GM19023 (cell line): ENCODE results near the gene ASTN1.

ENCODE experiments used
- ATAC-seq: cut with Tn5 transposase; IDR thresholded peaks from one replicate; pipeline ENCODE4 v1.9.1; 2021; ENCODE audit warnings: mild to moderate bottlenecking, moderate library complexity; ENCODE audit not compliant: unreplicated experiment

Gene ASTN1

DNA sequence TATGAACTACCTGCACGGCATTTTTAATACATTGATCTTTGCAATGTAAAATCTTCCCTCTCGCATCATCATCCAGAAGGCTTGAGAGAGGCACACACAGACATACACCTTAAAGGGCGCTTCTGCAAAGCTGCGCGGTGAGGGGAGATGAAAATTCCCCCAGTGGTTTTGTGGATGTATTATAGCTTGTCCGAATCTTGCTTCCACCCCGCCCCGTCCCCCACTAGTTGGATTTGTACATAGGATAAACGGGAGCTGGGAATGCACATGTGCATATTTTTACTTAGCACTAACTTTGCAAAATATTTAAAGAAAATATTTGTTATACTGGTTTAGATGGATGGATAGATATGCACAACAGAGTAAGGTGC lies 542 bp upstream of the ASTN1 start:
- ATAC-seq = no peak

DNA sequence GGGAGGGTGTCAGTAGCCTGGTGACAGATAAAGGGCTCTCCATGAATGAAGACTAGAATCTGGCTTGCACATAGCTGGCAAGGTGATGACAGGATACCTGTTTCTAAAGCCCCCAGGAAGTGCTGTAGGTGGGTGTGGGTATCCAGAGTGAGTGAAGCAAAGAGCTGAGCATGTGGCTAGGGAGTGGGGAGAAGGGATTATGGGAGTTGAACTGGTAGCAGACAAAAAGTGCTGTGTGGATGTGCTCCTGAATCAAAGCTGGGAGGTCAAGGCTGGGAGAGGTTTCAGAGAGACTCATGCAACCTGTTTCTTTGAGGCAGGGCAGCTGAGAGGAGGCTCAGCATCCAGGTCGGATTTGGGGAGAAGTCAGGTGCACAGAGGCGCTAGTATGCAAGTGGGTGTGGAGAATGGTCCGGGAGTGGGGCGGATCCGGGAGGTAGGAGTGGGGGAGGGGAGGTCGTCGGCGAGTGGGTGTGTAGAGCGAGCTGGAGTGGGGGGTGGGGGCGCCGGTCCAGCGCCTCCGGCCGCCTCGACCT lies 600 bp downstream of the ASTN1 start:
- no peak for ATAC-seq

DNA sequence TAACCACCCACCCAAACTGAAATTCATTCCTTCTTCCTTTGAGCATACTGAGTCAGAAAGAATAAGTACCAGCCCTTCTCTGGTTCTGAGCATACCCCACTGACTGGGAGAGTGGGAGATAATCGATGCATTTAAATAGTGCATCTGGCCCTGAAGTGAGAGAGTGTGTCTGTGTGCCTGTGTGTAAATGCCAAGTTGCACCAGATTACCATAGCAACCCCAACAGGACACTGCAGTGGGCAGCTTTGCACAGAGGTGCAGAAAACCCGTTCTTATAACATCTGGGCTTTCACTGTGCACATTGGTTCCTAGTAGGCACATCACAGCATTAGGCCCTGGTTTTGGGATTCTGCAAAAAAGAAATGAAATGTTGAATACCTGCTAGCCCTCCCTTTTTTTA lies 2.3 kb downstream of the ASTN1 start:
- no peak for ATAC-seq

DNA sequence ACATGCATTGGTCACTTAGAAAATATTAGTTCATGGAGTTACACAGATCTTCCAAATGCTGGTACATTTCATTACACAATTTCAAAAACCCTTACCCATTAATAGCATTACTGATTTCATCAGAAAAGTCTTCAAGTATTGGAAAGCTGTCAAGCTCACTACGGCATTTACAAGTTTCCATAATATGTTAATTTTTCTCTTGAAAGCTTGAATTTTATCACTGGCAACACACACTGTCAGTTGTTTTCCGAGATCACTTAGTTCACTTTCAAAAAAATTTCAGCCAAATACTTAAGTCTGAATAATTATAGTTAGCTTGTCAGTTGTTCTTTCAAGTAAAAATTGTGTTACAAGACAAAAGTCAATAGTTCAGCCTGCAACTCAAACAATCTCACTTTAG lies 18.0 kb downstream of the ASTN1 start:
- ATAC-seq = no peak

DNA sequence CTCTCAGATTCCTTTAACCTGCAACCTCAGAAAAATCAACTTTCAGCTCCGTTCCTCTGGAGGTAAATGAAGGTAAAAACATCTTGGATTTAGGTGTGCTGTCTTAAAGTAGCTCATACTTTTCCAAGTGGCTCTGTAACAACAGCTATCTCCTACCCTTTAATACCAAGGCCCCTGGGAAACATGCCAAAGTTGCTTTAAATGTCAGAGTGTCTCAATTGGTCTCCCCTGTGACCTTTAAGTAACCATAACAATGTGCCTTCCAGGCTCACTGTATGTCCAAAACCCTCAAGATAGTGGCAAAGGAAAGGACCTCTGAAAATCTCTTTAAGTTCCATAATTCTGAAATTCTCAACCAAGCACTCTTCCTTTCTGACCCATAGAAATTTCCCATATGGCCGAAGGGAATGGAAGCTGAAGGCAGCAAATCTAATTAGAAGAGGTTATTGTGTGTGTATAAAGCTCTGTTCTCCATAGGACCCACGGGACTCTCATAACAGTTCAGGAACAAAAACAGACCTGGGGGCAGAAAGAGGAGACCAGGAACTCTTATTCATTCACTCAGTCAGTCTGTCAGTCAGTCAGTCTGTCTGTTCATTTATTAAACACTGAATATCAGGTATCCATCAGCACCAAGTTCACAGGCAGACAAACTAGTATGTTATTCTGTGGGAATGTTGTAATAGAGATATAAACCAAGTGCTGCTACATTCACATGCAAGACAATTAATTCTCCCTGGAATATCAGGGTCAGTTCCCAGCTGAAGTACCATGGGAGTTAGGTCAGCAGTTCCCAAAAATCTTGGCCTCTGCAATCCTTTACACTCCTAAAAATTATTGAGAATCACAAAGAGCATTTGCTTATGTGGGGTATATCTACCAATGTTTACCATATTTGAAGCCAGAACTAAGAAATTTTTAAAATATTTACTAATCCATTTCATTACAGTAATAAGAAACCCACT lies 19.1 kb downstream of the ASTN1 start:
- no peak for ATAC-seq

DNA sequence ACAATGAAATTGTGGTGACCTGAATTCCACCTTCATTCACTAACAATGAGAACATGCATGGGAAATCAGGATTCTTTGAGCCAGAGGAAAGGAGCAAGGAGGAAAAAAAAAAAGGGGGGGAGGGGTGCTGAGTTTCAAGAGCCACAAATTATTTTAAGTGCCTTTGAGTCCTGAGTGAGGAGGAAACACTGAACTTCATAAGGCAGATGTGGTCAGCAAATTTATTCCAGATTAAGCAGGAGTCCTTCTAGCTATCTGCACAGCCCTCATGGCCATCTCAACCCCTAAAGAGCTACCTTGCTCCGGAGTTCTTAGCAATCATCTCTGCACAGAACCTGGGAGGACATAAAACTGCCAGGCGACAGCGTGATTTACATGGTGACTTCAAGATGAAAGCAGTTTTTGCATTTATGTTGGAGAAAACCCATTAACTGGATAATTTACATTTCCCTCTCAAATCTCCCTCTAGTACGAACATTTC lies 21.7 kb downstream of the ASTN1 start:
- no peak for ATAC-seq

DNA sequence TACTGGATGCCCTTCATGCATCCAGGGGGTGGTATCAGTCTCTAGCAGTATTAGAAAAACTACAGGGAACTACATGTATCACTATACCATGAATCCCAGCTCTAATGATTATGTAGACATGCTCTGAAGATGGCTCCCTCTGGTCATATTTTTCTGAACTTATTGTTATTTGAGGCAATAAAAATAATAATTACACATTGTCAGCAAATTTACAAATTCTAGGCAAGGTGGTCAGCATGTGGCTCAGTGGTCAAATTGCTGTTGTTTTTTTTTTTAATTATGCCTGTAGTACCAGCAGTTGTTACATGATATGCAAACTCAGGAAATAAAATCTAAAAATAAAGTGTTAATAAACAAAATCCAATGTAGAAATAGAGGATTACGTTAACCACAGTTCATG lies 22.5 kb downstream of the ASTN1 start:
- no peak for ATAC-seq

DNA sequence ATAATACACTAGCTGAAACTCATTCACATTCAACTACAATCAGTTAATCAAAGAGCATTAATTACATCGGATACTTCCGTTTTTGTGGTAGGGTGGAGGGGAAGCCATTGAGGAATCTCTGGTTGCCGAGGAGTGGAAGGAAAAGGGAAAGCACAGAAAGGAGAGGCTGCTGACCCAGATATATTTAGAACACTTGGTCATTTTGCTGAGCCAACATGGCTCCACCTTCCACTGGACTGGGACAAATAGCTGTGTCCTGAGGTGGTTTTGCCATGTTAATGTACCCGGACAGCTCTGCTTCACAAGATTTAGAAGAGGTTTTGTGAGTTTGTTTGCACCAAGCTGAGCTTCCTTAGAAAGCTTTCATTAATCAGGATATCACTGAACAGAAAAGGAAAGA lies 26.2 kb downstream of the ASTN1 start:
- ATAC-seq = no peak

DNA sequence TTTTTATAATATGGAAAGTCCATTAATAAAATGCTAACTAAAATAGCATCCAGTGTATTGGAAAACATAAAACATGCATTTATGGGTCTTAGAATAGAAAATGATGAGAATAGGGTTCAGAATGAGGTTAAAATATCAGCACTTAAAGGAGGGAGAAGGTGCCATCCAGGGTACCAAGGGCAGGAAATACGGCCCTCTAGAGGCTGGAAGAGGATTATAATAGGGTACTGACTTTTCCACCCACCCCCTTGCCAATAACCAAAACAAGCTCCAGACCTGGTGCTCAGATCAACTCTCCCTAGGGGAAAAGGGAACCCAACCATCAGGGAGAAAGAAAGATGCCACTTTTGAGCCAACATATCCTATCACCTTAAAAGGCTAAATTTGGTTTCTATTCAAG lies 26.7 kb downstream of the ASTN1 start:
- no peak for ATAC-seq

DNA sequence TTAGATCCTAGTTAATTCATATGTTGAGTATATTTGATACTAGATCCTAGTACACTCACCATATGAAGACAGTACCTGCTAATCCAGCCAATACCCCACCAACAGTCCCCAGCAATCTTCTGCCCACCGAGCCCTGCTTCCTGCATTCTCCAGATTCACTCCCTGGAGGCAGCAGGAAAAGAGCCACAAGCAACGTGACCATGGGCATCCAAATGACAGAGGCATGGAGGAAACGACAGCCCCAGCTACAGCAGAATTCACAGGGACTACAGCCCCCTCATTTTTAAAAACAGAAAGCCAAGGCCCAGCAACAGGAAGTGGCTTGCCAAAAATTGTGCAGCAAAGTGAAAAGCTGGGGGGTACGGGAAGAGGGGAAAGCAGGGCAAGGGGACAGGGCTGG lies 29.3 kb downstream of the ASTN1 start:
- ATAC-seq = no peak

DNA sequence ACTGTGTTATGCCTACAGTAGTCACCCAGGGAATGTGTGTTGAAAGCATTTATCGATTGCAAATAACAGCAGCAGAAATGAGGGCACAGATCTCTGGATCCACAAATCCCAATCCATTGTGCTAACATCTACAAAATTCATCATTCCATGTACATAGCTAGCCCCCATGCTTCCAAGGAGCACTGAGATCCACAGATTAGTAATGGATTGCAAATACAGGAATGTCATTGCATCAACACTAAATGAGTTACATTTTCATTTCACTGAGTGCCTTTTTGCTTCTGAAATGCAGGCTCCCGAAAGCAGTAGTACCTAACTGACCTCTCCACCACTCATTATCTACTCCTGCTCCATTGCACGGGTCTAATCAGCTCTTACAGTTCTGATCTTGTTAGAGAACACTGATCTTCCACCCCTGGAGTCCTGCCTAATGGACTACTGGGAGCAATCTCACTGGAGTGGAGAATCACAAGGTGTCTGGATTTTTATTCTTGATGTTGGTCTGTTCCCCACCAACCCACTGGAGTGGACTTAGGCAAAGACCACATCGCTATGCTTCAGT lies 30.5 kb downstream of the ASTN1 start:
- ATAC-seq = no peak

DNA sequence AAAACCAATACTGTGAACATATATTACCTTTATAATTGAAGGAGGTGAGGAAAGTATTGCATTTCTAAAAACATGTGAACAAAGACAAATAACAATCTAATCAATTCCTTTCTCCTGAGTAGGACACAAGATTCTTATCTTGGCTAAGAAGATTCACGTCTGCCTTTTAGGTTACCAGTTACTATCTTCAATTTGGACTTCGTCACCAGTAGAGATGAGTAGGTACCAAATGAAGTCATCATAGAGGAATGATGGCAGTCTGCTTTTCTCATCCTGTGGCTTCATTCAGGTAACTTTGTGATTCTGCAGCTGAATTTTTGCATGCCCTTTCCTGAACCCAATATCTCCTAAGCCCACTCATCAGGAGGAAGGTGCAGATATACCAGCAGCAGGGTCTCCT lies 32.4 kb downstream of the ASTN1 start:
- no peak for ATAC-seq

DNA sequence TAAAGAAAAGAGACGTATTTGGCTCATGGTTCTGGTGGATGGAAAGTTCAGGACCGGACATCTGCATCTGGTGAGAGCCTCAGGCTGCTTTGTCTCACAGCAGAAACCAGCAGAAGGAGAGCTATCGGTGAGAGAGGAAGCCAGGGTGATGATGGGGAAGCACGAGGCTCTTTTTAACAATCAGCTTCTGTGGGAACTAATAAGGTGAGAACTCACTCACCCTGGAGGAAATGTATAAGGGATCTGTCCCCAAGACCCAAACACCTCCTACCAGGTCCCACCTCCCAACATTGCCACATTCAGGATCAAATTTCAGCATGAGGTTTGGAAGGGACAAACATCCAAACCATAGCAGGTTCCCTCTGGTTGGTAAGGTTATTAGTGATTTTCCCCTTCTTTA lies 32.8 kb downstream of the ASTN1 start:
- ATAC-seq = no peak

DNA sequence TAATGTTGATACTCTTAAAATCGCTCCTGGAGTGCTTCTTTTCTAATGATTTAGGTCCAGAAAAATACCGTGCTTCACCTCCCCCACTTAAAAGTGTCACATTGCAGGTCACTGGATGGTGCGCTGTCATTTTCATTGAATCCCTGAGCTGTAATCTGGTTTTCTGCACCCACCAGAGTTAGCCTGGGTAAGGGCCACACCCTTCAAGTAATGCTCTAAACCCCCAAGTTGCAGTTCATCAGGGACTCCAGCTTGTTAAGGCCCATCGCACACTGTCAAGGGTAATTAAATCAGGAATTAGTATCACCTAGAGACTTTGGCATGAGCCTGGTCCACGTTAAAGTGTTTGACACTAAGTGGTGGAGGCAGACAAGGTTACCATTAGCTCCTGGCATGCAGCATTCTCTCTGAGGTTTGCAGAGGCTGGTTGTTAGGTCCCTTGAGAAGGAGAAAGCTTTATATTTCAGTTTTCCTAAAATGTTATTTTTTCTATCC lies 34.0 kb downstream of the ASTN1 start:
- no peak for ATAC-seq

DNA sequence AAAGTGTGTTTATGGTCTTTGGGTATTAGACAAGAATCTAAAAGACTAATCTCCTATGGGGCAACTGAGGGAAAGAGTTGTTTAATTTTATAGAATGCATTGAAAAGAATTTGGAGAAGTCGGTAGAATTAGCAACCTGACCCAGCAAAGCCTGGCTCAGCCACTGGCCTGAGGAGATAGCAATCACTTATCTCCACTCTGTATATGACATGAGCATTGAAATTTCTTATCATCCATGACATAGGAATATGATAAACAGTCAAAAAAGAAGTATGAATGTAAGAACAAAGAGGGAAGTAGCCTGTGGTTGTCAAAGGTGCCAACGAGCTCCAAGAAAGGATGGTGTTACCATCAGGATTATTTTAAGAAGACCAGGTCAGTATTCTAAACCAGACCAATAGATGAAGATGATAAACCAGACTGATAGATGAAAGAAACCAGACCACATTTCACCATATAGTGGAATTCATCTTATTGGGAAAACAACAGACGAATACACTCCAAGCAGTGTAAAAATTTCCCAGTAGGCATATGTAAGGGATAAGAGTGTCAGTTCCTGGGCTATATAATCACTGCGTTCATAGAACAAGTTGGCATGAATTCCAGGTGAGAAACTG lies 35.7 kb downstream of the ASTN1 start:
- no peak for ATAC-seq

DNA sequence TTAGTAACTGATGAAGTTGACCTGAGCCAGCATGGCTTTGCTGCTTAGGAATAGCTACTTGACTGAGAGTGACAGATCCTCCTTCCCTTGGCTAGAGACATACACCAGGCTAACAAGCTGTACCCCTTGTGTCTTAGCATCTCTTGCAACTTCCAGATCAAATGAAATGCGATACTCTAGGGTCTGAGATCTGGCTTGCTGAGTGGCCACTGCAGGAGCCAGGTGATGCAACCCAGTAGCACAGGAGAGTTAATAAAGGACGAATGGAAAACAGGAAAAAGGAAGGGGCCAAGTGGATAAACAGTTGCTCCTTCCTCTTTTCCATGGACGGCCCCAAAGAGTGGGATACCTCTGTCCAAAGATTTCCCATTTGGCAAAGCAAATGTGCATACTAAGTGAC lies 38.2 kb downstream of the ASTN1 start:
- no peak for ATAC-seq

DNA sequence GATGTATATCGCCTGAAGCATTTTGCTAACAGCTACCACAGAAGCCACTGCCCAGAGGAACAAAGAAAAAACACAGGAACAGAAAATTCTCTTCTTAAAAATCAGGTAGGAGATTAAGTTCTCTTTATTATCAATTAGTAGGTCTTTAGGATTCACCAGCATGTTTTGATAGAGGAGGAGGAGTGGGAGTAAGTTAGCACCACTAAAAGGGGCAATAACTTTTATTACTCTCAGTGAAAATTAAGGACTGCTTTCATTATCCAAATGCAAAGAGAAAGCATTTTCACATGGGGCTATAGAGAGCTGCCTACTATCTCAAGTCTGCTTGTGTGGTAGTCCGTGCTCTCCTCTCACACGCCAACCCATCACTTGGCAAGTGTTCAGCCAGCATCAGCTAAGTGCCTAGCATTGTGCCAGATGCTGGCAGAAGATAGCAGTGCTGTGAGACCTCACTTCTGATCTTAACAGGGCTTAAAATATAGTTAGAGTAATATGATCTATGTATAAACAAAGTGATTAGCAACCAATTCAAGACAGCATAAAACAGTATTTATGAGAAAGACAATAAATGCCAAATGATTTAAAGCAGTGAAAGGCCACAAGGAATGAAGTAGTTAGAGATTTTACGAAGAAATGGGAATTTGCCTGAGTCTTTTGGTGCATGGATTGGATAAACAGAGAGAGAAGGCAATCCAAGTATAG lies 39.8 kb downstream of the ASTN1 start:
- no peak for ATAC-seq

DNA sequence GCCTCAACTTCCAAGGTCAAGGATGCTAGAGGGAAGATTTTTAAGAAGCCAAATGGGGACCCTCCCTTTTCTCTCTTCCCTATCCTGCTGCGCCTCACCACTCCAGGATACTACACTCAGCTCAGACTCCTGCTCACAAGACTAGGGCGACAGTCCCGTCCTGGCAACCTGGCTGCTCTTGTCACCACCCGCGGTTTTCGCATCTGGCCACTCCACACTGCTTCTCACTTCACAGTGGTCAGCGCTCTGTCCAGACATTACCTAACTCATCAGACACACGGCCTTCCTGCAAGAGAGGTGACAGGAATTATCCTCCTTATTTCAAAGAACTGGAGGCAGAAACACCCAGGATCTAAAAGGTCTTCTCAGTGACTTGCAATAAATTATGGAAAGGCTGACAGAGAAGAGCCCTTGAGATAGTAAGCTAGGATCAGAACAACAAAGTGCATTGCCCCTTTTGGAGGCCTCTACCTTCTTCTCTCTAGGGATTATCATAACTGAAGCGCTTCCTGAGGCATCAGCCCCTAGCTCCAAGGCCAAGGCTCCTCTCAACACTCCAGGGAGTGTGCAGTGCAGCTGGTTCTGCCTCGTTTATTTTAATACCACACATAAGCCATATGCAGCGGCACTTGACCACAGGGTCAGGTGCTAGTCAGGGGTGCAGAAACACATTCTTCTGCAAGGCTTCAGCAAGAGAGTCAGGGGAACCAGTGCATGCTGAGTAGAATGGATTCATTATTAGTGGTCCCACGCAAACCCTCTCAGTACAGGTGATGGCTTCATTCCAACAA lies 41.9 kb downstream of the ASTN1 start:
- ATAC-seq = no peak

DNA sequence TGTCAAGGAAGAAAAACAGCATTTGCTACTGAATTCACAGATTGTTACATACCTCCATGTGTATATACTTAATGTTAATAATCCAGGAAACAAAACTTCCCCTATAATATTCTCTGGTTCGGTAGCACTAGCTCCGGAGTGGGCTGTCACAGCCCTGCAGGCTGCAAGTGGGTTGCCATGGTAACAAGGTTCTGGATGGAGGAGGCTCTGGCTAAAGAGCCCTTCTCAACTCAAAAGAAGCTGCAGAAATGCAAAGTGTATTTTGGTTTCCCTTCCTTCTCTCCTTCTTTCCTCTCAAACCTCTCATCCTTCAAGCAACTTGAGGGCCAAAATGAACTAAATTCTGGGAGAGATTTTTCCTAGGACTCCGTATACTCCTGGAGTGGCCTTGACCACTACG lies 45.2 kb downstream of the ASTN1 start:
- ATAC-seq = no peak

DNA sequence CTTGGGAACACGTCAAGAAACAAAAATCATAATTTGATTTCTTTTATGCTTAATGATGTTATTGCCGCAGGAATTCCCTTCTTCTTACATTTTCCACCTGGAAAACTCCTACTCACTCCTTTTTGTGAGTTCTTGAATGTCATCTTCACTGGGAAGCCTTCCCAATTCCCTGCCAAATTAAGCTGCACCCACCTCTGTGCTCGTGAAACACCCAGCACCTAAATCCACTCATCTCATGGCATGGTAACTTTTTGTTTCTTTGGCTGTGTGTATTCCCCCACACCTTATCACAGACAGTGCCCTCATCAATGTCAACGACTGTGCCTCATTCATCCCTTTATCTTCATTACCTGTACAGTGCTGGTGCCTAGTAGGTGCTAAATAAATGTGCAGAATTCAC lies 45.6 kb downstream of the ASTN1 start:
- ATAC-seq = no peak
